Esophagus (tissue), 2 donors: ENCODE results near the gene GAL3ST2. TPM values are rescaled to one million over a fixed set of nuclear protein-coding genes. Genes with fewer than 3 reads are reported as not detected.

ENCODE experiments used
- H3K27ac ChIP-seq, 2 donors: one replicate each; pipeline ENCODE4 v1.5.1; 2013; ENCODE audit warnings: low read depth in 2 of 2, mild to moderate bottlenecking in 2 of 2, inconsistent platforms in 1 of 2, low read length in 1 of 2, moderate library complexity in 1 of 2
- H3K27me3 ChIP-seq, 2 donors: one replicate each; pipeline ENCODE4 v1.6.1; 2013; ENCODE audit warnings: low read length in 2 of 2, control low read depth in 1 of 2, mild to moderate bottlenecking in 1 of 2; ENCODE audit not compliant: insufficient read depth in 2 of 2, control insufficient read depth in 1 of 2
- H3K36me3 ChIP-seq, 2 donors: one replicate each; pipeline ENCODE4 v1.6.1; 2013; ENCODE audit warnings: low read length in 1 of 2; ENCODE audit not compliant: control insufficient read depth in 2 of 2, insufficient read depth in 2 of 2
- H3K4me1 ChIP-seq, 2 donors: one replicate each; pipeline ENCODE4 v1.6.1; 2013; ENCODE audit warnings: low read length in 1 of 2; ENCODE audit not compliant: control insufficient read depth in 2 of 2, insufficient read depth in 2 of 2
- H3K4me3 ChIP-seq, 2 donors: one replicate each; pipeline ENCODE4 v1.5.1; 2013; ENCODE audit warnings: low read length in 2 of 2, mild to moderate bottlenecking in 2 of 2, low read depth in 1 of 2, moderate library complexity in 1 of 2
- H3K9me3 ChIP-seq, 2 donors: one replicate each; pipeline ENCODE4 v1.6.1; 2013; ENCODE audit warnings: mild to moderate bottlenecking in 2 of 2, low read depth in 1 of 2, low read length in 1 of 2, moderate library complexity in 1 of 2; ENCODE audit not compliant: control insufficient read depth in 2 of 2, insufficient read depth in 1 of 2
- WGBS, 2 donors: extraction: QIAGEN DNeasy Blood & Tissue Kit; methylation state at CpG; one replicate each; pipeline ENCODE4 v1.1.7; 2013; 5-methylcytosine and 5-hydroxymethylcytosine counted together
- polyA plus RNA-seq, 2 donors: library from polyadenylated mRNA; stranded (reverse); fragments of 200-250 nt; gene quantifications; one replicate each; pipeline ENCODE4 v1.2.3, GENCODE V29; 2013
- donor health status: healthy with polysubstance abuse.
- donor health status: Bipolar disorder and iron deficiency.

Gene GAL3ST2
- polyA plus RNA-seq, 2 donors = 0.02 to 0.10 TPM

DNA sequence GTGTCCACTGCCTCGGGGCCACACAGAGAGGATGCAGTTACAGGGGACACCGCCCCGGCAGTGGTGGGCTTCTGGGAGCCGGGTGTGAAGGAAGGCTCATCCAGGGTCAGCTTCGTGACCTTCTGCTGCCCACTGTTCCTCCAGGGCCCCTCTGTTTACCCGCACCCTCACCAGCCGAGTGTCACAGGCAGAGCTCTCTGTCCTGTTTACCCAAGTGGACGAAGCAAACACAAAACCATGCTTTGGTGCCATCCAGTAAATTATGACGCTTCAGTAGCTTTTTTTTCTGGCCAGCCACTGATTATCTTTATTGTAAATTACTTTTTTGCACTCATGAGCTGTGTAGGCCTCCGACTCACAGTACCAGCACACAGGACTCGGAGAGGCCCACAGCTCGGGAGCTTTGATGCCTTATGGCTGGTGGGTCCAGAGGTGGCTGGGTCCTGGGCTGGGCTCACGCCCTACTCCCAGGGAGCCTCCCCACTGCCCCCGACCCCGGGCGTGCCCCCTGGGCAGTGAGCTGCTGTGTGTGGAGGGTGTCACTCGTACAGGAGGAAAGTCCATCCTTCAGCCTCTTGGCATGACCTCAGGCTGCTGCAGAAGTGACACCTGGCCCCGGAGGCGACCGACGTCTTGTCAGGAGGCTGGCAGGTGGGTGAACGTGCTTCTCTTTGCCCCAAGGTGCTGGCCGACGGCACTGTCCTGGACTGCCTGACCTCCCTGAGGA, 32.4 kb upstream of the GAL3ST2 start:
- Histone ChIP-seq H3K9me3 (peaks cover 0 to 2% of the 10 kb centered on the region in 2 donors), H3K27me3 (no peaks in the 10 kb centered on the region), H3K36me3 (peaks cover 11 to 34% of the 10 kb centered on the region in 2 donors), H3K4me1 (peaks cover 0 to 2% of the 10 kb centered on the region in 2 donors), H3K4me3 (no peak overlapping the region), H3K27ac (no peak overlapping the region)
- 92 to 93% methylated on average over 24 of the region's 24 CpGs for WGBS, 2 donors

DNA sequence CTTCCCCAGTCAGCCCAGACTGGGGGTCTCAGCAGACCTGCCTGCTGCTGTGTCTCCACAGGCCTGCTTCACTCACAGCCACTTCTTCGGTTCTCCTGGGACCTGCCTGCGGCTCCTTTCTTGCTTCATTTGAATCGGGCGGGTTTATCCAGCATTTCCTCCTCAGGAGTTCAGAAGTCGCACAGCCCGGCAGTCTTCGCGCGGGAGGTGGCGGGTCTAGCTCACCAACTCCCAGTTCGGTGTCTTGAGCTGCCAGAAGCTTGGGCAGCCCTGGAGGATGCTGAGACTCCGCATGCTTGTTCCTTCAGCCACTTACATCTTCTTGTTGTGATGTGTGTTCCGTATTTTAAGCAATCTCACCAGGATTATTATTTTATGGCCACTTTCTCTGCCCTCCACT, 31.3 kb upstream of the GAL3ST2 start:
- Histone ChIP-seq H3K27ac (no peak overlapping the region), H3K36me3 (peaks cover 11 to 39% of the 10 kb centered on the region in 2 donors), H3K4me1 (no peaks in the 10 kb centered on the region), H3K9me3 (peaks cover 0 to 2% of the 10 kb centered on the region in 2 donors), H3K27me3 (no peaks in the 10 kb centered on the region), H3K4me3 (no peak overlapping the region)
- WGBS, 2 donors = 96 to 97% methylated on average over 13 of the region's 13 CpGs

DNA sequence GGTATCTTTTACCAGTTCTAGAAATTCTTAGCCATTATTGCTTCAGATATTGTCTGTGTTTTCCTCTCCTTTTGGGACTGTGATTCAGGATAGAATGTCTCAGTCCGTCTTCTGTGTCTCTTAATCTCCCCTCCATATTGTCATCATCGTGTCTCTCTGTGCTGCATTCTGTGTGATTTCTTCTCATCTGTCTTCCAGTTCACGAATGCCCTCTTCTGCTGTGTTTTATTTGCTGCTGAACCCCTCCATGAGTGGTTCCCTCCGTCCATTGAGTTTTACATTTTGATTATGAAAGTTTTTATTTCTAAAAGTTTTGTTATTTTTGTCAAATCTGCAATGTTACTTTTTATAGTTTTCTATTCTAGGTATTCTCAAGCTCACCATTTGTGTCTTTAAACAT, 30.5 kb upstream of the GAL3ST2 start:
- 95 to 96% methylated on average over 4 of the region's 4 CpGs for WGBS, 2 donors
- Histone ChIP-seq H3K27ac (no peak overlapping the region), H3K4me1 (no peaks in the 10 kb centered on the region), H3K36me3 (peaks cover 11 to 41% of the 10 kb centered on the region in 2 donors), H3K4me3 (no peak overlapping the region), H3K27me3 (no peaks in the 10 kb centered on the region), H3K9me3 (peaks cover 0 to 2% of the 10 kb centered on the region in 2 donors)

GRCh38 chr2:241748468-241749256, 28.0 kb upstream of the GAL3ST2 start:
- Histone ChIP-seq H3K9me3 (peaks cover 0 to 2% of the 10 kb centered on the region in 2 donors), H3K4me3 (no peak overlapping the region), H3K27me3 (no peaks in the 10 kb centered on the region), H3K27ac (no peak overlapping the region), H3K4me1 (no peaks in the 10 kb centered on the region), H3K36me3 (peaks cover 11 to 38% of the 10 kb centered on the region in 2 donors)
- WGBS, 2 donors = 90 to 91% methylated on average over 32 of the region's 32 CpGs

DNA sequence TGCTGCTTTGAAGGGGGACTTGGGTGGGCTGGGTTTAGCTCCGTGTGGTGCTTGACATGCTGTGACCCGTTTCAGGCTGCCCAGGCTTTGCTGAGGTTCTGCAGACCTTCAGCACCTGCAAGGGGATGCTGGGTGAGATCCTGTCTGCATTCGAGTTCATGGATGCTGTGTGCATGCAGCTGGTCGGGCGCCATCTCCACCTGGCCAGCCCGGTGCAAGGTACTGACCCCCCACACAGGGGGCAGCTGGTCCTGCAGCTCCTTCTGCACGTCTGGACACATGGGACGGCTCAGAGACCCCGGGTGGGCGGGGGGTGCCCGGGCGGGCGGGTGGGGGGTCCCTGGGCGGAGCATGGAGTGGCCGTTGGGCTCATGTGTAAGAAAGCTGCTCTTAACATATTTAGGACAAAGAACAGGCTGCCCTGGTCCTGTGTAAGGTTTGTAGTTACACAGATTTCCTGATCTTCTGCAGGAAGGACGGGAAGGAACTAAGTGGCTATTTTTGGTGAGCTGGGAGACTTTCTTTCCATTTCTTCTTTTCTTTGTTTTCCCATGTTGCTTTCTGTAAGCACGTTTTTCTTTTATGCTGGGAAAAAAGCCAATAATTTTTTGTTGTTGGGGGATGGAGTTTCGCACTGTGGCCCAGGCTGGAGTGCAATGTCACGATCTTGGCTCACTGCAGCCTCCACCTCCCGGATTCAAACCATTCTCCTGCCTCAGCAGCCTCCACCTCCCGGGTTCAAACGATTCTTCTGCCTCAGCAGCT, 26.4 kb upstream of the GAL3ST2 start:
- 68 to 70% methylated on average over 20 to 22 of the region's 22 CpGs for WGBS, 2 donors
- peaks cover 8 to 28% of the 10 kb centered on the region in 2 donors for H3K36me3 ChIP-seq
- peaks cover 0 to 1% of the 10 kb centered on the region in 2 donors for H3K9me3 ChIP-seq
- no peak overlapping the region for H3K27ac ChIP-seq
- no peaks in the 10 kb centered on the region for H3K4me1 ChIP-seq
- no peaks in the 10 kb centered on the region for H3K27me3 ChIP-seq
- no peak overlapping the region for H3K4me3 ChIP-seq

GRCh38 chr2:241751152-241751551, 25.5 kb upstream of the GAL3ST2 start:
- H3K4me1 ChIP-seq = no peaks in the 10 kb centered on the region
- H3K36me3 ChIP-seq = peaks cover 3 to 35% of the 10 kb centered on the region in 2 donors
- H3K4me3 ChIP-seq = no peak overlapping the region
- no peaks in the 10 kb centered on the region for H3K9me3 ChIP-seq
- WGBS, 2 donors = 89 to 91% methylated on average over 15 of the region's 15 CpGs
- H3K27ac ChIP-seq = no peak overlapping the region
- no peaks in the 10 kb centered on the region for H3K27me3 ChIP-seq

DNA sequence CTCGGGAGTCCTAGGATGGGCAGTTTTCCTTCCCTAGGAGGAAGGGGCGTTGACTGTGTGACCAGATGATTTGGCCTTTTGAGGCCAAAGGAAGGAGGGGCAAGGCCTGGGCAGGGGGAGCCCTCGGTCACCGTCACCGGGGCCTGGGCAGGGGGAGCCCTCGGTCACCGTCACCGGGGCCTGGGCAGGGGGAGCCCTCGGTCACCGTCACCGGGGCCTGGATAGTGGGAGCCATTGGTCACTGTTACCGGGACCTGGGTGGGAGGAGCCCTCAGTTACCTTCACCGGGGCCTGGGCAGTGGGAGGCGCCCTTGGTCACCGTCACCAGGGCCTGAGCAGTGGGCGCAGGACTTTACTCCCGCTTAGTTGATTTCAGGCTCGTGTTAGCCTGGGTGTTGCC, 24.8 kb upstream of the GAL3ST2 start:
- WGBS, 2 donors = 94 to 96% methylated on average over 18 of the region's 18 CpGs
- Histone ChIP-seq H3K27me3 (no peaks in the 10 kb centered on the region), H3K4me3 (no peak overlapping the region), H3K4me1 (no peaks in the 10 kb centered on the region), H3K9me3 (no peaks in the 10 kb centered on the region), H3K36me3 (peaks cover 3 to 36% of the 10 kb centered on the region in 2 donors), H3K27ac (no peak overlapping the region)

DNA sequence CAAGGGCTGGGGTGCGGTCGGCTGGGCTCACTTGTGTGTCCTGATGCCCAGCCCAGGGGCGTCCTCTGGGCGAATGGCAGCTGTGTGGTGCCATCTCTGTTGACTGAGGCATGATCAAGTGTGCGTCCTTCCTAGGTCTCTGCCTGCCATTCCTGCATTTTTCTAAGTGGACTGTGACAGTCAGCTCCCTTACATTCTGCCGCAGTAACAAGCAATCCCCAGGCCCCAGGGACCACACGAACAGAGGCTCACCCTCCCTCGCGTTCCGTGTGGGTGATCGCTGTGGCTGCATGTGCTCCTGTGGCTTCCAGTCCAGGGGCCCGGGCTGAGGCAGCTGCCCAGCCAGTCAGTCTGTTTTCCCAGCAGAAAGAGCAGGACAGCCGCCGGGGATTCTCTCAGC, 24.4 kb upstream of the GAL3ST2 start:
- no peak overlapping the region for H3K27ac ChIP-seq
- WGBS, 2 donors = 97 to 98% methylated on average over 14 of the region's 14 CpGs
- no peak overlapping the region for H3K4me3 ChIP-seq
- H3K36me3 ChIP-seq = peaks cover 3 to 36% of the 10 kb centered on the region in 2 donors
- H3K4me1 ChIP-seq = no peaks in the 10 kb centered on the region
- no peaks in the 10 kb centered on the region for H3K27me3 ChIP-seq
- H3K9me3 ChIP-seq = no peaks in the 10 kb centered on the region

DNA sequence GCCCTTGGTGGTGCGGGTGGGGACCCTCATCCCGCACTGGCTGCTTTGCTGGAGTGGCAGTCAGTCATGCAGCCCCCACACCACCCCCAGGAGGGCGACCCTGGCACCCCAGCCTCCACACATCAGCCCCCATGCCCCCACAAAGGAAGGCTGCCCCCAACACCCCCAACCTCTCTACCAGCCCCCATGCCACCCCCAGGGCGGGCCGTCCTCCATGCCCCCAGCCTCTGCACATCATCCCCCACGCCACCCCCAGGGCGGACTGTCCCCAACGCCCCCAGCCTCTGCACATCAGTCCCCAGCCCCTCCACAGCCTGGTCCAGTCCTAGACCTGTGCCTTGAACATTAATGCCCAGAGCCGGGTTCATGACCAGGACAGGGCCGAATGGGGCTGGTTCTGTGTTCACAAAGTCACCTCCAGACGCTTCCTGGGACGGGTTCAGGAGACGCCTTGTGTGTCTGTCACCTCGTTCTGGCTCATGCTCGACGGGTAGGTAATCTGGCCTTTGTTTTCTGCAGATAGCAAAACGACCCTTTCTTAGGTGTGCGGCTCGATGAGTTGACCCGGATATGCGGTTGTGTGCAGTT, 23.8 kb upstream of the GAL3ST2 start:
- Histone ChIP-seq H3K27ac (no peak overlapping the region), H3K9me3 (no peaks in the 10 kb centered on the region), H3K4me1 (no peaks in the 10 kb centered on the region), H3K27me3 (no peaks in the 10 kb centered on the region), H3K4me3 (no peak overlapping the region), H3K36me3 (peaks cover 3 to 34% of the 10 kb centered on the region in 2 donors)
- WGBS, 2 donors = 89 to 91% methylated on average over 21 of the region's 21 CpGs
